ENCODE measurements around the gene ZC3H4. TPM values are rescaled to one million over a fixed set of nuclear protein-coding genes. Genes with fewer than 3 reads are reported as not detected.

ZC3H4 gene
- total RNA-seq, 1 experiment from 2014 or later, result 42.7 TPM

DNA sequence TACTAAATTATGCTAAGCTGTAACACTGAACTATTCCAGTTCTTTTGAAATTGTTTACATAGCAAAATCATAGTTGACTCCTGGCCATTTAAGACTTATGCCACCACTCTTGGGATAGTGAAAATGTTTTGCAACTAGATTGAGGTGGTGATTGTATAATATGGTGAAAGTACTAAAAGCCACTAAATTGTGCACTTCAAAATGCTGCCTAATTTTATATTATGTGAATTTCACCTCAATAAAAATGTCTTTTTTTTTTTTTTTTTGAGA lies 12.0 kb upstream of the ZC3H4 start:
- intact Hi-C loops (cut with micrococcal nuclease; ENCODE audit: unreplicated experiment), result no loop called here
- in situ Hi-C loops (cut with HindIII; ENCODE audit: low pct_unique_long_range_greater_than_20kb, low sequenced_read_pairs), result no loop called here
- Histone ChIP-seq H3K9me3 (ENCODE audit: control insufficient read depth, insufficient read depth, low read depth, low read length) (no peaks in the 10 kb centered on the region), H3K27ac (ENCODE audit: low read length) (no peak overlapping the region), H3K36me3 (ENCODE audit: control insufficient read depth, insufficient read depth, low read length) (no peaks in the 10 kb centered on the region), H3K27me3 (ENCODE audit: control insufficient read depth, insufficient read depth, low read length) (no peaks in the 10 kb centered on the region), H3K4me1 (ENCODE audit: control insufficient read depth, insufficient read depth, low read length) (peaks cover 19% of the 10 kb centered on the region), H3K4me3 (ENCODE audit: low read depth in 2 of 2, low read length in 2 of 2) (no peak overlapping the region)
- DNase-seq (ENCODE audit: low read depth, low spot score) (no peak), ATAC-seq (no peak)
- ChIA-PET POLR2A (interaction anchor here (0.6 to 0.7 kb wide), 2 partner anchors 44 to 102 kb away, joined by 3 to 5 read pairs; no protein-coding TSS in a partner anchor), CTCF (interaction anchor here (0.6 kb wide), 3 partner anchors 46 to 1670 kb away, joined by 3 to 4 read pairs (median 3); no protein-coding TSS in a partner anchor)
- TF ChIP-seq REST (IDR thresholded peaks at IDR 0.05; ENCODE audit: insufficient read depth in 1 of 2, low read depth in 2 of 2, low read length in 1 of 2), result no peak
- no TSS peak for BruUV-seq (replicated peaks)

- intact Hi-C loops (cut with micrococcal nuclease; ENCODE audit: unreplicated experiment), result loop anchor here (5.0 kb wide), 1 partner anchor 48 kb away; no protein-coding TSS in a partner anchor
- Histone ChIP-seq H3K27ac (ENCODE audit: low read length) (0 out of 2 replicates have a peak overlapping the region, but pooled peaks have one; percentile 21), H3K4me3 (ENCODE audit: low read depth in 2 of 2, low read length in 2 of 2) (no peak overlapping the region), H3K9me3 (ENCODE audit: control insufficient read depth, insufficient read depth, low read depth, low read length) (no peaks in the 10 kb centered on the region), H3K4me1 (ENCODE audit: control insufficient read depth, insufficient read depth, low read length) (peaks cover 19% of the 10 kb centered on the region), H3K27me3 (ENCODE audit: control insufficient read depth, insufficient read depth, low read length) (no peaks in the 10 kb centered on the region), H3K36me3 (ENCODE audit: control insufficient read depth, insufficient read depth, low read length) (no peaks in the 10 kb centered on the region)
- no peak for TF ChIP-seq SIN3A (IDR thresholded peaks at IDR 0.05; ENCODE audit: borderline replicate concordance, insufficient read depth, low read depth, low read length)
- TF ChIP-seq, protein P1, sequence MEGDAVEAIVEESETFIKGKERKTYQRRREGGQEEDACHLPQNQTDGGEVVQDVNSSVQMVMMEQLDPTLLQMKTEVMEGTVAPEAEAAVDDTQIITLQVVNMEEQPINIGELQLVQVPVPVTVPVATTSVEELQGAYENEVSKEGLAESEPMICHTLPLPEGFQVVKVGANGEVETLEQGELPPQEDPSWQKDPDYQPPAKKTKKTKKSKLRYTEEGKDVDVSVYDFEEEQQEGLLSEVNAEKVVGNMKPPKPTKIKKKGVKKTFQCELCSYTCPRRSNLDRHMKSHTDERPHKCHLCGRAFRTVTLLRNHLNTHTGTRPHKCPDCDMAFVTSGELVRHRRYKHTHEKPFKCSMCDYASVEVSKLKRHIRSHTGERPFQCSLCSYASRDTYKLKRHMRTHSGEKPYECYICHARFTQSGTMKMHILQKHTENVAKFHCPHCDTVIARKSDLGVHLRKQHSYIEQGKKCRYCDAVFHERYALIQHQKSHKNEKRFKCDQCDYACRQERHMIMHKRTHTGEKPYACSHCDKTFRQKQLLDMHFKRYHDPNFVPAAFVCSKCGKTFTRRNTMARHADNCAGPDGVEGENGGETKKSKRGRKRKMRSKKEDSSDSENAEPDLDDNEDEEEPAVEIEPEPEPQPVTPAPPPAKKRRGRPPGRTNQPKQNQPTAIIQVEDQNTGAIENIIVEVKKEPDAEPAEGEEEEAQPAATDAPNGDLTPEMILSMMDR (IDR thresholded peaks at IDR 0.05), result peak; percentile 71
- in situ Hi-C loops (cut with HindIII; ENCODE audit: low pct_unique_long_range_greater_than_20kb, low sequenced_read_pairs), result no loop called here
- ATAC-seq, result peak; percentile 79
- no TSS peak for BruUV-seq (replicated peaks)
- POLR2A ChIA-PET, result interaction anchor here (0.6 to 0.7 kb wide), 2 partner anchors 44 to 103 kb away, joined by 3 to 5 read pairs; no protein-coding TSS in a partner anchor
- CTCF ChIA-PET, result interaction anchor here (0.6 kb wide), 1 partner anchor 45 kb away, joined by 3 read pairs; no protein-coding TSS in a partner anchor
- DNase-seq (ENCODE audit: low read depth, low spot score), result no peak
Observed at GRCh38 chr19:47124937-47125668, 11.5 kb upstream of the ZC3H4 start.

GRCh38 chr19:47123406-47123805 lies 9.8 kb upstream of the ZC3H4 start:
- ChIA-PET POLR2A (interaction anchor here (0.7 kb wide), 1 partner anchor 50 kb away, joined by 7 read pairs; no protein-coding TSS in a partner anchor), CTCF (interaction anchor here (0.7 kb wide), 1 partner anchor 47 kb away, joined by 4 read pairs; no protein-coding TSS in a partner anchor)
- Histone ChIP-seq H3K27ac (ENCODE audit: low read length) (no peak overlapping the region), H3K9me3 (ENCODE audit: control insufficient read depth, insufficient read depth, low read depth, low read length) (no peaks in the 10 kb centered on the region), H3K4me1 (ENCODE audit: control insufficient read depth, insufficient read depth, low read length) (peaks cover 19% of the 10 kb centered on the region), H3K4me3 (ENCODE audit: low read depth in 2 of 2, low read length in 2 of 2) (no peak overlapping the region), H3K27me3 (ENCODE audit: control insufficient read depth, insufficient read depth, low read length) (no peaks in the 10 kb centered on the region), H3K36me3 (ENCODE audit: control insufficient read depth, insufficient read depth, low read length) (no peaks in the 10 kb centered on the region)
- DNase-seq (ENCODE audit: low read depth, low spot score) (no peak), ATAC-seq (no peak)
- intact Hi-C loops (cut with micrococcal nuclease; ENCODE audit: unreplicated experiment) (loop anchor here (5.0 kb wide), 1 partner anchor 46 kb away; no protein-coding TSS in a partner anchor), in situ Hi-C loops (cut with HindIII; ENCODE audit: low pct_unique_long_range_greater_than_20kb, low sequenced_read_pairs) (no loop called here)
- no peak for TF ChIP-seq POLR2AphosphoS5 (IDR thresholded peaks at IDR 0.05; ENCODE audit: low read depth, low read length)
- no peak for TF ChIP-seq TCF7L2 (IDR thresholded peaks at IDR 0.05; ENCODE audit: low read depth, low read length)
- TF ChIP-seq REST (IDR thresholded peaks at IDR 0.05; ENCODE audit: insufficient read depth in 1 of 2, low read depth in 2 of 2, low read length in 1 of 2), result no peak
- TF ChIP-seq SIN3A (IDR thresholded peaks at IDR 0.05; ENCODE audit: borderline replicate concordance, insufficient read depth, low read depth, low read length), result no peak
- TF ChIP-seq, protein P1 (IDR thresholded peaks at IDR 0.05), result no peak
- BruUV-seq (replicated peaks), result no TSS peak
